Stimulated activated CD8-positive, alpha-beta memory T cell treated with anti-CD3 and anti-CD28 coated beads, Interleukin-12 subunit alpha, Interleukin-12 subunit beta, amount 100 ng/mL, for 4 hours (primary cell): ENCODE measurements around the gene MYEF2.

Source experiments
- DNase-seq: peaks from one replicate; pipeline ENCODE4 v3.0.0-alpha.2; 2020; ENCODE audit warnings: low read depth

MYEF2 gene, protein sequence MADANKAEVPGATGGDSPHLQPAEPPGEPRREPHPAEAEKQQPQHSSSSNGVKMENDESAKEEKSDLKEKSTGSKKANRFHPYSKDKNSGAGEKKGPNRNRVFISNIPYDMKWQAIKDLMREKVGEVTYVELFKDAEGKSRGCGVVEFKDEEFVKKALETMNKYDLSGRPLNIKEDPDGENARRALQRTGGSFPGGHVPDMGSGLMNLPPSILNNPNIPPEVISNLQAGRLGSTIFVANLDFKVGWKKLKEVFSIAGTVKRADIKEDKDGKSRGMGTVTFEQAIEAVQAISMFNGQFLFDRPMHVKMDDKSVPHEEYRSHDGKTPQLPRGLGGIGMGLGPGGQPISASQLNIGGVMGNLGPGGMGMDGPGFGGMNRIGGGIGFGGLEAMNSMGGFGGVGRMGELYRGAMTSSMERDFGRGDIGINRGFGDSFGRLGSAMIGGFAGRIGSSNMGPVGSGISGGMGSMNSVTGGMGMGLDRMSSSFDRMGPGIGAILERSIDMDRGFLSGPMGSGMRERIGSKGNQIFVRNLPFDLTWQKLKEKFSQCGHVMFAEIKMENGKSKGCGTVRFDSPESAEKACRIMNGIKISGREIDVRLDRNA

GRCh38 chr15:48177766-48178647, at the start of gene MYEF2:
MYEF2 (minus strand) TSS chr15:48178295; CDS start chr15:48178237, 58 bp downstream.
- DNase-seq = peak; percentile 34

DNA sequence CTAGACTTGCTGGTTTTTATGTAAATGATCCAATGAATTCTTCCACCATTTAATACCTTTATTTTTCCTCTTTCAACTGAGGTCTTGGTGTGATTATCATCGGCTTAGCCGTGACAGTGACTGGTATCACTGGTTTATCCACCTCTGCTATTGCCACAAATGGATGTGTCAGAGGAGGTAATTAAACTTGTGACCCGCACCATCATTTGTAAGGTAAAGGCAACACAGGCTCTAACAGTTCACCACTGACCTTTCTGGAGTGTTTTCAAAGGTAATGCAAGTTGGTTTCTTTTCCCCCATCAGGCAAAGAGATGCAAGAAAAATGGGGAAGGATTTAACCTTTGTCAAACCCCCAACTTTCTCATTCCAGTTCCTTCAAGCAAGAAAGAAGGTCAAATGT, 47.7 kb upstream of the MYEF2 start:
- no peak for DNase-seq

DNA sequence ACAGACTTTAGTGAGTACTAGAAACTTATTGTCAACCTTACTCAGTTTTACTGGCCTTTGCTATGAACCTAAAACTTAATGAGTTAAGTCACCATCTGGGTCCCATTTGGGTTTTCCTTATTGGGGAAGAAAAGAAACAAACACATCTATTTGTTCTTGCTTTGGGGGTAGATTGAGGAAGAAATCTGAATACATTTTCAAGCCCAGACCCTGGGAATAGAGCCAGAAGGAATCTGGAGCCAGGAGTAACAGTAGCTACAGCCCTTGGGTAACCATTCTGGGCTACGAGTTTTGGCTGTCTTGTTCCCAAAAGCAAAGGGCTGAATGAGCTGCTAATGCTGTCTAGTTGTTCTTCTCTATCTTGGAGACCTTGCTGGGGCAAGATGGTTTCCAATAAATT, 44.5 kb upstream of the MYEF2 start:
- no peak for DNase-seq

- no peak for DNase-seq
Measured at GRCh38 chr15:48221885-48222284, 43.8 kb upstream of the MYEF2 start.

DNA sequence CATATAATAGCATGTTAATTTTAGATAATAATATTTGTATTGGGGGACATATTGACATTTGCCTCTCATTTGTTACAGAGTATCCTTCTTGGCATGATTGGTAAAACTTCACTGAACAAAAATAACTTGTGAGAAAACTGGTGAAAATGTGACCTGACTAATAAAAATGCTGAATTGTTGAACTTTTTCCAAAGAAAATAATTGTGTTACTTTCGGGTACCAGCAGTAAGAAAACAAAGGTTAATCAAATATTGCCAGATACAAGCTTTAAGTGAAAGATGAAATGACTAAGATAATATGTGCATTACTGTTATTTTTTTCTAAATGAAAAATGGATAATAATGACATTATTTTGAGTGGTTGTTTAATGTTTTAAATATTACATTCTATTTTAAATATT, 43.2 kb upstream of the MYEF2 start:
- DNase-seq = no peak

GRCh38 chr15:48205981-48206380, 27.9 kb upstream of the MYEF2 start, which contains the start of gene SLC12A1:
SLC12A1 (plus strand) TSS chr15:48206302; CDS start chr15:48207720, 1,418 bp downstream.
- no peak for DNase-seq

- DNase-seq = no peak
Measured at GRCh38 chr15:48202068-48202467, 24.0 kb upstream of the MYEF2 start.

- DNase-seq = no peak
Measured at GRCh38 chr15:48191574-48192225, 13.6 kb upstream of the MYEF2 start, which contains the start of gene CTXN2. CTXN2 (plus strand) TSS chr15:48191665; CDS start chr15:48201301, 9,636 bp downstream.

DNA sequence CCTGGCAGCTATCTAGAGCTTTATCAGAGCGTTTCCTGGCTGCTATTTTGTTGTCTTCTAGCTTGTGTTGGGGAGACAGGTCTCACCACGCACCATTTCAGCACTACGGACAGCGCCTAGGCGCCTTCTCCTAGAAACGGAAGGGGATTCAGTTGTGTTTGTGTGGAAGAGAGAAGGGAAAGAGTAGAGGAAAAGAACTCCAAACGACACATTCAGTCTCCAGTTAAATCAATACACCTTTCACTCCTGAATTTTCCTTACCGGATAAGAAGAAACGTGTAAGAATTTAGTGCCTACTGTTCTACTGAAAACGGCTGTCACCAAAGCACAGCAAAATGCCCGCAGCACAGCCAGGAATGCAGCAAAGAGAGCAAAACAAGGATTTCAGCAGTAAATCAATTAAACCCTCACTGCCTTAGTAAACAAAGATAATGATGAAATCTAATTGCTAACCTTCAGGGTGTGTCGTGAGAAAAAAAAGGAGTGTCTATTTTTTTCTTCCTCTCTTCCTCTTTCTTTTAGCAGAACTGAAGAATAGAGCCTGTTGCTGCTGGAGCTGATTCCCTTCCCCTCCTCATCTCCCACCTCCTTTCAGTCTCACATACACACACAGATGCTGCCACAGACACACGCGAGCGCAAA, 13.0 kb upstream of the MYEF2 start:
- no peak for DNase-seq

DNA sequence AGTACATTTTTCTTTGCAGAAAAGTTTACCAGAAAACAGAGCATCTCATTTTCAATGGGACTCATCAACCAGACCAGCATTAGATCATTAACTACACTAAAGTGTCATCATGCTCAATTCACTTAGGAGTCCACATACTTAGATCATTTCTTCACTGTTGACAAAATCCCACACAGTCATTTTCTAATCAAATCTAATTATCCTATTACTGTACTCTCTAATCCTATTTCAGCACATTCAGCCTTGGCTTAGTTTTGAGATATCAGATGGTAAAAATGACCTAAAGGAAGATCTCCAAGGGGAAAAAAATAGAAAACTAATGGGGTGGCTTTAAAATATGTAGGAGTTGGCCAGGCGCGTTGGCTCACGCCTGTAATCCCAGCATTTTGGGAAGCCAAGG, 8.2 kb upstream of the MYEF2 start:
- DNase-seq = no peak

DNA sequence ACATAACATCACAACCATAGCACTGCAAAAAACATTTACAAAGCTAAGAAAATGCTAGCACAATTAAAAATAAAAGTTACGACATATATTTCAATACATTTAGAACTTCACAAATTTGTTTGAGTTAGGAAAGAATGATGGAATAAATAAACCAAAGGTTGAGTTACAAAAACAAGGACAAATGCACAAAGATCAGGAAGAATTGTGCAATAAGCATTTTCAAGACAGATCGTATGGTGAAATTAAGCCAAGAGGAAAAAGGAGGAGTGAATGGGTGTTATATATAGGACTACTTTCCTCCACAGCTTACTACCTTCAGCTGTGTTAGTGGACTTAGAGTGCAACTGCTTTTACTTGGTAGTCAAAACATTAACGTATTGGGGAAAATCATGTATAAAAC, 7.4 kb upstream of the MYEF2 start:
- no peak for DNase-seq

GRCh38 chr15:48182749-48183148, 4.7 kb upstream of the MYEF2 start:
- DNase-seq = no peak

DNA sequence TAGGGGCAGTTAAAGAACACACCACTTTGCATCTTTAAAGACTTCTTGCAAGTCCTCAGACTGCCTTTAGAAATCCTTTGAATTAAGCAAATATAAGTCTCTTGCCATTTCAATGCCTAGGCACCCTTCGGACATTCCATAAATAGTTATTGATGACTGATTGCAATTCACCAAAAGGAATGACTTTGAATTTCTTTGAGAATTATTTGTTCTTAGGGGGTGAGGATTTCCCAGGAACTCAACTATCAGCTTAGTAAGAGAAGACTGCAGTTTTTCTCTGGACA, 495 bp upstream of the MYEF2 start:
- no peak for DNase-seq

DNA sequence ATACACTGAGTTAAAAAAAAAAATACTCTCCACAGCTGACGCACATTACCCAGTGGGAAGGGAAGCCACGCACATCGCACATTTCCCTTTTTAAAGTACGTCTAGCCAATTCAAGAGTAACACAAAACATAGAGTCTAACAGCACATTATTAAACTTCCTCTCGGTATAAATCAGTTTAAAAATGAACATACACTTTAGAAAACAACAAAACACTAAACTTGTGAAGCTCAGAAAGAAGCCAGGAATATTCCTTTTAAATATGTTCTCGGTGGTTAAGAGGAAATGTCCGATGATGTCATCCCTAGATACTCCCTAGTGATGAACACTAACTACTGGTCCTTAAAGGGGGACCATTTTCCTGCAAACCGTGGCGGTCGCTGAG, 721 bp downstream of the MYEF2 start:
- DNase-seq = no peak

DNA sequence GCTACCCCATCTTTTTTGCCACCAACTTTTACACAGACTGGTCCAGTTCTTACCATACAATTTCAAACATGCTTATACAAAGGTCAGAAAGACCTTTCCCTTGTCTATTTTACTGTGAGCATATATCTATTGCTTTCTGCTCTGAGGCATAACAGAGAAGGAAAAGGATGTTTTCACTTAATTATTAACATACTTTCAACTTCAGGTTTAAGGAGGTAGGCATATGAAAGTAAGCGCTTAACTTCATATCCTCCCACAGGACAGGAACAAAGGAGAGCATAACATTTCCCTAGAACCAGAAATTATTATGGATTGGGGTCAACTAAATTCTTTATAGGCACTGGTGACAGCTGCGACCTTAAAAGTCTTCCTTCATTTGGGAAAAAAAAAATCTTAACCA, 1.1 kb downstream of the MYEF2 start:
- DNase-seq = no peak

DNA sequence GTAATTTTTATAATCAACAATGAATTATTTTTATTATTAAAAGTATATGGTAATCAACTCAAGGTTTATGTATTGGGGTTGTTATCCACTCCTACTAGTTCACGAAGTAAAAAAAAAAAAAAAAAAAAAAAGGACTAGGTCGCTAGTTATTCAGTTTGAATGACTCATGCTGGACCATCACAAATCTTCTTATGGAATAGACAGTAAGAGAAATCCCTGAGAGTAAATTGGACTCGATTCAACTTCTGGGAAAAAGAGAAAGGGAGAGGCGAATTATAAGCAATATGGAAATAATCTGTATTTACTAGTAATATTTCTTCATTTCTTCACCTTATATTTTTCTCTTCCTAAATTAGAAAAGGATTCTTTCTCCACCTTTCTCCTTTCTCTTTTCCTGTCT, 2.0 kb downstream of the MYEF2 start:
- no peak for DNase-seq

- DNase-seq = no peak
Measured at GRCh38 chr15:48175126-48175525, 3.0 kb downstream of the MYEF2 start.

- no peak for DNase-seq
Measured at GRCh38 chr15:48170981-48171380, 7.1 kb downstream of the MYEF2 start.

DNA sequence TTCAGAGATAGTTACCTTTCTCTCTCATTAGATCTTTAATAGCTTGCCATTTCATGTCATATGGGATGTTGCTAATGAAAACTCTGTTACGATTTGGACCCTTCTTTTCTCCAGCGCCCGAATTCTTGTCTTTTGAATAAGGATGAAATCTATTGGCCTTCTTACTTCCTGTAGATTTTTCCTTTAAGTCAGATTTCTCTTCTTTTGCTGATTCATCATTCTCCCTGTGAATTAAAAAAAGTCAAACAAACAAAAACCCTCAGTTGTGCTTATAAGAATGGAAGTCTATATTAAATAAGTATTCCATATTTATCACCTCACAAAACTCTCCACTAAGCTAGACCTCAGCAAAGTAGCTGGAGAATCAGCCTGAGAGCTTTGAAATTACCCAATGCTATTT, 9.5 kb downstream of the MYEF2 start:
- no peak for DNase-seq

DNA sequence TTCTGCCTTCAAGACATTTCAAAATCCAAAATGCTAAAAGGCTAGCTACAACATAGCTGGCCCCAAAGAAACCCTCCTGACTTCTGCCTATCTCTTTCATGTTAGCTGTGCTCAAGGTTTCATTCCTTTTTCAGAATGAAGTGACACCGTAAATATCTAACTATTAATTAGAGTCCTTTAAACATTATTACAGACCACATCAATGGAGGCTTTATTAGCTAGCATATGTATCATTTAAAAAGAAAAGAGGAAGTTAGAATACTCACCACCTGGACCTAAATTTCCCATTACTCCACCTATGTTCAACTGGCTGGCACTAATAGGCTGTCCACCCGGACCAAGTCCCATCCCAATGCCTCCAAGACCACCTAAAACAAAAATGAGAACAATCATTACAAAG, 24.6 kb downstream of the MYEF2 start:
- DNase-seq = no peak

DNA sequence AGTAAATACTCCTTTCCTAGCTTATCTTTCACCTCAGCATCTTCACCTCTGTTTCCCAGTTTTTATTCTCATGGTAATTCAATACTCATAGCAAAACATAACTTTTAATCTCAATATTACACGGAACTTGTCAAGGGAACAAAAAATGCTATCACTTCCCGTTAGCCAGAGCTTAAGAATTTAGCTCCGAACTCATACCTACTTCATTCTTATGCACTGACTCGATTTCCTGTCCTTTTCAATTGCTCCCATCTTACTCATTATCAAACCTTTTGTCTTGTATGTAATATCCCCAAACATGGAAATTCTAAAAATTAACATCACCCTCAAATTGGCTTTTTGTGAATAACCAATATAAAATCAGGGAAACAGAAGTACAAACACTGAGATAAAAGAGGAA, 28.2 kb downstream of the MYEF2 start:
- DNase-seq = no peak

- DNase-seq = no peak
Measured at GRCh38 chr15:48147358-48147757, 30.7 kb downstream of the MYEF2 start.
